Gastroesophageal sphincter (tissue), 4 donors: ENCODE results near the gene GAGE1. TPM values are rescaled to one million over a fixed set of nuclear protein-coding genes. Genes with fewer than 3 reads are reported as not detected.
"Not testable (repeated sequence)": the region's sequence is repeated elsewhere in the genome, so short reads cannot be mapped to it uniquely, and the experiment has no call there.

Experiments used
- ATAC-seq: fragments of 150-250 bp; one replicate; pipeline ENCODE4 v1.9.1; 2016; ENCODE audit warnings: mild to moderate bottlenecking, moderate library complexity
- H3K27ac ChIP-seq, 4 donors: fragments of 200-600 bp; sonication (generic) in 3 of 4; 1 replicate in 3 of 4; 2 replicates in 1 of 4; pipeline ENCODE4 v1.5.1; 2016 to 2019
- H3K27me3 ChIP-seq: fragments of 200-600 bp; sonication (generic); one replicate; pipeline ENCODE4 v1.5.1; 2019
- H3K36me3 ChIP-seq, 2 donors: fragments of 200-600 bp; sonication (generic); one replicate each; pipeline ENCODE4 v1.5.1; 2019; ENCODE audit warnings: control low read depth in 1 of 2
- H3K4me1 ChIP-seq, 3 donors: fragments of 200-600 bp; sonication (generic); 1 replicate in 2 of 3; 2 replicates in 1 of 3; pipeline ENCODE4 v1.5.1; 2016 to 2019; ENCODE audit warnings: control low read depth in 2 of 3
- H3K4me3 ChIP-seq, 2 donors: fragments of 200-600 bp; sonication (generic); one replicate each; pipeline ENCODE4 v1.5.1; 2019; ENCODE audit warnings: mild to moderate bottlenecking in 1 of 2, moderate library complexity in 1 of 2
- H3K9me3 ChIP-seq, 3 donors: fragments of 200-600 bp; sonication (generic); one replicate each; pipeline ENCODE4 v1.5.1; 2017 to 2019; ENCODE audit warnings: control low read depth in 2 of 3
- WGBS, 2 donors: methylation state at CpG; one replicate each; pipeline ENCODE4 v1.1.5; 2018; ENCODE audit warnings: low coverage in 1 of 2; 5-methylcytosine and 5-hydroxymethylcytosine counted together
- total RNA-seq, 4 donors: library from RNA; depleted of rRNA; stranded (reverse); fragments of >200 nt; gene quantifications; one replicate each; pipeline ENCODE4 v1.1.0, GENCODE V29; 2016

Gene GAGE1
- total RNA-seq, result not detected

- H3K36me3 ChIP-seq, H3K27ac ChIP-seq, H3K9me3 ChIP-seq, H3K4me1 ChIP-seq, H3K4me3 ChIP-seq, ATAC-seq, H3K27me3 ChIP-seq: not testable (repeated sequence)
- no CpG with 5 or more reads among the region's 16 CpGs for WGBS, 2 donors
Measured at GRCh38 chrX:49598720-49599119, at the start of gene GAGE1. Gene GAGE1, plus strand, starts transcription at chrX:49599020. Its CDS starts 1,155 bp downstream, at chrX:49600175.

- H3K4me3 ChIP-seq, ATAC-seq, H3K27ac ChIP-seq, H3K4me1 ChIP-seq, H3K27me3 ChIP-seq, H3K36me3 ChIP-seq, H3K9me3 ChIP-seq: not testable (repeated sequence)
- WGBS, 2 donors, result no CpG with 5 or more reads among the region's 16 CpGs
Measured at GRCh38 chrX:49550989-49551388, 47.8 kb upstream of the GAGE1 start, which contains the start of gene GAGE12E. Gene GAGE12E, plus strand, starts transcription at chrX:49551289. Its CDS starts 1,155 bp downstream, at chrX:49552444.

GRCh38 chrX:49560542-49560941 lies 38.3 kb upstream of the GAGE1 start, which contains the start of gene GAGE12F:
Gene GAGE12F, plus strand, starts transcription at chrX:49560842. Its CDS starts 1,155 bp downstream, at chrX:49561997.
- no CpG with 5 or more reads among the region's 16 CpGs for WGBS, 2 donors
- not testable (repeated sequence) for H3K27me3 ChIP-seq, H3K36me3 ChIP-seq, H3K4me3 ChIP-seq, ATAC-seq, H3K9me3 ChIP-seq, H3K27ac ChIP-seq, H3K4me1 ChIP-seq

GRCh38 chrX:49568728-49569127 lies 30.1 kb upstream of the GAGE1 start:
- H3K4me1 ChIP-seq, ATAC-seq, H3K27me3 ChIP-seq, H3K9me3 ChIP-seq, H3K4me3 ChIP-seq, H3K36me3 ChIP-seq, H3K27ac ChIP-seq: not testable (repeated sequence)
- WGBS, 2 donors, result no CpG with 5 or more reads among the region's 11 CpGs

GRCh38 chrX:49569152-49569551 lies 29.7 kb upstream of the GAGE1 start:
- WGBS, 2 donors, result 100% methylated on average over 4 of the region's 13 CpGs; no CpG with 5 or more reads in 1 of the 2 donors
- H3K9me3 ChIP-seq, H3K4me1 ChIP-seq, ATAC-seq, H3K36me3 ChIP-seq, H3K27ac ChIP-seq, H3K4me3 ChIP-seq, H3K27me3 ChIP-seq: not testable (repeated sequence)

- H3K4me3 ChIP-seq, ATAC-seq, H3K4me1 ChIP-seq, H3K36me3 ChIP-seq, H3K9me3 ChIP-seq, H3K27ac ChIP-seq, H3K27me3 ChIP-seq: not testable (repeated sequence)
- no CpG with 5 or more reads among the region's 16 CpGs for WGBS, 2 donors
Measured at GRCh38 chrX:49570100-49570499, 28.7 kb upstream of the GAGE1 start, which contains the start of gene GAGE12G. Gene GAGE12G, plus strand, starts transcription at chrX:49570400. Its CDS starts 1,155 bp downstream, at chrX:49571555.

GRCh38 chrX:49579649-49580048 lies 19.2 kb upstream of the GAGE1 start, which contains the start of gene GAGE12H:
Gene GAGE12H, plus strand, starts transcription at chrX:49579949. Its CDS starts 1,155 bp downstream, at chrX:49581104.
- H3K27me3 ChIP-seq, H3K36me3 ChIP-seq, H3K27ac ChIP-seq, H3K9me3 ChIP-seq, ATAC-seq, H3K4me3 ChIP-seq, H3K4me1 ChIP-seq: not testable (repeated sequence)
- no CpG with 5 or more reads among the region's 16 CpGs for WGBS, 2 donors

- not testable (repeated sequence) for H3K27ac ChIP-seq, H3K9me3 ChIP-seq, H3K4me1 ChIP-seq, ATAC-seq, H3K4me3 ChIP-seq, H3K36me3 ChIP-seq, H3K27me3 ChIP-seq
- no CpG with 5 or more reads among the region's 16 CpGs for WGBS, 2 donors
Measured at GRCh38 chrX:49589196-49589595, 9.6 kb upstream of the GAGE1 start, which contains the start of gene GAGE2A. Gene GAGE2A, plus strand, starts transcription at chrX:49589496. Its CDS starts 1,155 bp downstream, at chrX:49590651.

GRCh38 chrX:49589769-49590478 lies 8.9 kb upstream of the GAGE1 start:
- H3K9me3 ChIP-seq, H3K4me3 ChIP-seq, ATAC-seq, H3K4me1 ChIP-seq, H3K36me3 ChIP-seq, H3K27me3 ChIP-seq, H3K27ac ChIP-seq: not testable (repeated sequence)
- 84 to 95% methylated on average over 12 to 25 of the region's 37 CpGs for WGBS, 2 donors

GRCh38 chrX:49590488-49590887 lies 8.3 kb upstream of the GAGE1 start:
- not testable (repeated sequence) for H3K4me1 ChIP-seq, ATAC-seq, H3K9me3 ChIP-seq, H3K27me3 ChIP-seq, H3K4me3 ChIP-seq, H3K27ac ChIP-seq, H3K36me3 ChIP-seq
- 89% methylated on average over 13 to 14 of the region's 17 CpGs for WGBS, 2 donors
